ENCODE results near the gene CAPRIN1. TPM values are rescaled to one million over a fixed set of nuclear protein-coding genes. Genes with fewer than 3 reads are reported as not detected.

CAPRIN1 gene
- total and polyA plus RNA-seq, 2 of the 8 experiments (the other 6 are each of a cell fraction or from before 2014, with no cell fraction given): 221 to 317 TPM

DNA sequence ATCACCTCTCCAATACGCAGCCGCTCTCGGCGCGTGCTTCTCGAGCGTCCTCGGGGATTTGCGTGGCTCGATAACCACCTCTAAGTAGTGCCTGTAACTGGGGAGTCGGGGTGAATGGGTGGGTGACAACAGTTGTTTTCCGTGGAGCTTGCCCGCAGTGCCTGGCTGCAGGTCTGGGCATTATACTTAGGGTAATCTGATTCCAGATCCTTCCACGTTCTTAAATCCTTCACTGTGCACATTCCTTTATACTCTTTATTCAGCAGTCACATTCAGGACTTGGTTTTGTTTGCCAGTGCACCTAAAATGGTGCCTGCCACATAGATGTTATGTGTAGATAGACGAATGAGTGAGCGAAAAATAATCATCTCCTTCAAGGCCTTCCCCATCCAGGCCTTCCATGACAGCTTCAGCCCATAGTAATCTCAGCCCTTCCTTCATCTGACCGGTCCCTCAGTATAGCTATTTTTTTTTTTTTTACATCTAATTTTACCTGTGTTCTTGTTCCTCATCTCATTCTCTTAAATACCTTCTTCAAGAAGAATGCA is 54.5 kb downstream of the CAPRIN1 start:
- POLR2A ChIA-PET (ENCODE audit: partially characterized antibody): interaction anchor here (0.7 to 6.1 kb wide), 21 partner anchors 8 to 354 kb away, joined by 3 to 81 read pairs (median 4); partner anchors contain the start of gene CAPRIN1
- peak overlapping the region; percentile 43; the same call in 1 of the 2 replicates for H2AFZ ChIP-seq (ENCODE audit: low read length)

More for the DNA sequence above, 54.5 kb downstream of the CAPRIN1 start:
- H2AK5ac ChIP-seq (ENCODE audit: low read depth, low read length): no peak overlapping the region; the same call in 1 of the 2 replicates
- H2BK15ac ChIP-seq (ENCODE audit: low read length): no peak overlapping the region
- H3K23ac ChIP-seq (ENCODE audit: insufficient read length): no peak overlapping the region
- TF ChIP-seq HDAC2 (IDR thresholded peaks at IDR 0.05; ENCODE audit: borderline replicate concordance in 1 of 2, low read depth in 2 of 2, low read length in 2 of 2): peak in 1 of 2 experiments; percentile 42; a peak in 1 of 4 replicates
- TF ChIP-seq RNF2 (IDR thresholded peaks at IDR 0.05; ENCODE audit: borderline replicate concordance, low read depth, low read length, missing control alignments, poor library complexity, severe bottlenecking): no peak
- no peaks in the 10 kb centered on the region for H3K27me3 ChIP-seq (replicated peaks in 1 of 4; ENCODE audit: control insufficient read depth in 3 of 4, extremely low read depth in 1 of 4, insufficient read depth in 3 of 4, low read length in 3 of 4)
- H2BK20ac ChIP-seq (ENCODE audit: low read length): no peak overlapping the region
- peaks cover 7 to 31% of the 10 kb centered on the region in 2 experiments for H3K79me2 ChIP-seq (ENCODE audit: control insufficient read depth in 1 of 2, insufficient read depth in 2 of 2, low read length in 2 of 2)
- H3K27ac ChIP-seq (ENCODE audit: low read depth, low read length): peak overlapping the region; percentile 95
- peak overlapping the region; percentile 76 to 97 (median 90) for H3K9ac ChIP-seq (replicated peaks in 1 of 4; ENCODE audit: extremely low read depth in 1 of 4, low read depth in 3 of 4, low read length in 3 of 4)
- no peak overlapping the region for H2BK120ac ChIP-seq (replicated peaks; ENCODE audit: low read depth, low read length)
- CTCF ChIA-PET (ENCODE audit: partially characterized antibody): interaction anchor here (1.0 to 1.1 kb wide), 2 partner anchors 298 to 386 kb away, joined by 3 to 4 read pairs; no protein-coding TSS in a partner anchor
- H3K18ac ChIP-seq (ENCODE audit: extremely low read depth, low read length): no peak overlapping the region
- H2BK5ac ChIP-seq (ENCODE audit: low read depth, low read length): no peak overlapping the region
- FAIRE-seq (no peak), DNase-seq (ENCODE audit: low read depth in 1 of 2, low spot score in 2 of 2) (no peak)
- H3K4me3 ChIP-seq (ENCODE audit: extremely low read depth in 1 of 4, insufficient read depth in 2 of 4, low read depth in 3 of 4, low read length in 4 of 4): peak overlapping the region; percentile 71 to 95 (median 91)
- H4K20me1 ChIP-seq (replicated peaks in 1 of 2; ENCODE audit: control insufficient read depth in 1 of 2, insufficient read depth in 2 of 2, low read length in 2 of 2): no peaks in the 10 kb centered on the region
- no peak overlapping the region for H3K14ac ChIP-seq (ENCODE audit: insufficient read length)
- H3K79me1 ChIP-seq (ENCODE audit: low read depth, low read length): 0 out of 2 replicates have a peak, but pooled peaks cover 2% of the 10 kb centered on the region
- peaks cover 9% of the 10 kb centered on the region for H3K23me2 ChIP-seq (ENCODE audit: low read depth, low read length)
- H3K56ac ChIP-seq (replicated peaks; ENCODE audit: insufficient read length, low read depth, low read length): no peak overlapping the region
- H3K4me2 ChIP-seq (ENCODE audit: insufficient read depth in 1 of 2, low read depth in 2 of 2, low read length in 2 of 2): peak overlapping the region; percentile 83 to 86
- WGBS, 2 experiments (ENCODE audit: extremely low coverage in 1 of 2, insufficient coverage in 1 of 2, insufficient read length in 1 of 2, insufficient replicate concordance in 2 of 2, low coverage in 1 of 2, low lambda C conversion rate in 2 of 2, missing lambda C conversion rate in 1 of 2): 4% methylated on average over 17 of the region's 17 CpGs; no CpG with 5 or more reads in 1 of the 2 experiments
- no peaks in the 10 kb centered on the region for H3K9me3 ChIP-seq (ENCODE audit: insufficient read depth in 2 of 2, low read depth in 1 of 2, low read length in 1 of 2)
- H3K4ac ChIP-seq (replicated peaks; ENCODE audit: insufficient read length, low read depth, low read length): peak overlapping the region; percentile 70
- peaks cover 0 to 2% (median 0%) of the 10 kb centered on the region in 4 experiments; a peak in 1 of 7 replicates for H3K4me1 ChIP-seq (replicated peaks in 1 of 4; ENCODE audit: control insufficient read depth in 3 of 4, insufficient read depth in 4 of 4, low read length in 3 of 4)
- peaks cover 12 to 31% (median 26%) of the 10 kb centered on the region in 4 experiments for H3K36me3 ChIP-seq (ENCODE audit: control insufficient read depth in 2 of 4, insufficient read depth in 4 of 4, low read length in 3 of 4)
- no peak overlapping the region for H4K91ac ChIP-seq (replicated peaks; ENCODE audit: insufficient read length, low read length)
- no peak overlapping the region for H2BK12ac ChIP-seq (ENCODE audit: low read depth, low read length)
- H4K8ac ChIP-seq (ENCODE audit: extremely low read depth, insufficient read depth, low read length): peak overlapping the region; percentile 96; the same call in 1 of the 2 replicates
- H4K5ac ChIP-seq (ENCODE audit: insufficient read length, low read depth, low read length): no peak overlapping the region
